NCI-H2081 treated with DMSO at 0.1 percent for 48 hours (cell line): ENCODE measurements around the gene TANGO2.
A peak's percentile ranks its signal among the peaks of the same experiment; 100 is the strongest.
"Not testable (repeated sequence)": the region's sequence is repeated elsewhere in the genome, so short reads cannot be mapped to it uniquely, and the experiment has no call there.

Experiments used
- DNase-seq: peaks from one replicate; lab custom pipeline; 2025; lab: John Stamatoyannopoulos, UW

The TANGO2 gene

DNA sequence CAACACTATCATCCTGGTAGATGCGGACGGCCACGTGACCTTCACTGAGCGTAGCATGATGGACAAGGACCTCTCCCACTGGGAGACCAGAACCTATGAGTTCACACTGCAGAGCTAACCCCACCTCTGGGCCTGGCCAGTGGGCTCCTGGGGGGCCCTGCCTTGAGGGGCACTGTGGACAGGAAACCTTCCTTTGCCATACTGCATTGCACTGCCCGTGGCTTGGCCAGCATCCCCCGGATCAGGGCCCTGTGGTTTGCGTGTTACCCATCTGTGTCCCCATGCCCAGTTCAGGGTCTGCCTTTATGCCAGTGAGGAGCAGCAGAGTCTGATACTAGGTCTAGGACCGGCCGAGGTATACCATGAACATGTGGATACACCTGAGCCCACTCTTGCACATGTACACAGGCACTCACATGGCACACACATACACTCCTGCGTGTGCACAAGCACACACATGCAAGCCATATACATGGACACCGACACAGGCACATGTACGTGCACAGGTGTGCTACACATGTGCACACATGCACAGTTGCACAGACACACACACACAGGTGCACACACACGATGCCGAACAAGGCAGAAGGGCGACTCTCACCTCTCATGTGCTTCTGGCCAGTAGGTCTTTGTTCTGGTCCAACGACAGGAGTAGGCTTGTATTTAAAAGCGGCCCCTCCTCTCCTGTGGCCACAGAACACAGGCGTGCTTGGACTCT is 43.8 kb downstream of the TANGO2 start:
- no peak for DNase-seq

DNA sequence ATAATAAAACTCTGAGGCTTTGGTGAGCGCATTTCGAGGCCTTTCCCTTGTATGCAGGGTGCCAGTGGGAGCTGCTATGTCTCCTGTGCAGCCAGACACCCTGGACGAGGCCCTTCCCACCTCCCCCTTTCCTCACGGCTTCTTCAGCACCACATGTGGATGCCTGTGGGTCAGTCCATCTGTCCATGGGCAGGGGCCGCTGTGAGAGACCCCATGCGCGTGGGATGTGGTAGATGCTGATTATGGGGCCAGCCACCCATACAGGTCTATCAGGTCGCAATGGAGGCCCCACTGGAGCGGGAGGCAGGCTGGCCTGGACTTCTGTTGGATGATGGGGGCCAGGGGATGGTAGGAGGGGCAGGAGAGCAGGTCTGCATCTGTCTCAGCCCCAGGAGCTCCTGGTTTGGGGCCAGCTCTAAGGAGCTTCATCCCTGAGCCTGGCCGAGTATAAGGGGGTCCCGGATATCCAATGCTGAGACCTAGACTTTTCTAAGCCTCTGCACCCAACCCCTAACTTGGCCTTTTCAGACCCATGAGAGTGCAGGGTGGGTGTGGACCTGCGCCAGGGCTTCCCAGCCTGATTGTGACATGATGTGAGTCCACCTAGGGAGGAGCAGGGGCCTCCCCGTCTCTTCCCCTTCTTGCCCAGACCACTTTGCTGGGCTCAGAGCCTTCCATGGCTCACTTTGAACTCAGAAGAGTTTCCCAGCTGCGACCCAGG is 45.1 kb downstream of the TANGO2 start:
- DNase-seq = no peak

DNA sequence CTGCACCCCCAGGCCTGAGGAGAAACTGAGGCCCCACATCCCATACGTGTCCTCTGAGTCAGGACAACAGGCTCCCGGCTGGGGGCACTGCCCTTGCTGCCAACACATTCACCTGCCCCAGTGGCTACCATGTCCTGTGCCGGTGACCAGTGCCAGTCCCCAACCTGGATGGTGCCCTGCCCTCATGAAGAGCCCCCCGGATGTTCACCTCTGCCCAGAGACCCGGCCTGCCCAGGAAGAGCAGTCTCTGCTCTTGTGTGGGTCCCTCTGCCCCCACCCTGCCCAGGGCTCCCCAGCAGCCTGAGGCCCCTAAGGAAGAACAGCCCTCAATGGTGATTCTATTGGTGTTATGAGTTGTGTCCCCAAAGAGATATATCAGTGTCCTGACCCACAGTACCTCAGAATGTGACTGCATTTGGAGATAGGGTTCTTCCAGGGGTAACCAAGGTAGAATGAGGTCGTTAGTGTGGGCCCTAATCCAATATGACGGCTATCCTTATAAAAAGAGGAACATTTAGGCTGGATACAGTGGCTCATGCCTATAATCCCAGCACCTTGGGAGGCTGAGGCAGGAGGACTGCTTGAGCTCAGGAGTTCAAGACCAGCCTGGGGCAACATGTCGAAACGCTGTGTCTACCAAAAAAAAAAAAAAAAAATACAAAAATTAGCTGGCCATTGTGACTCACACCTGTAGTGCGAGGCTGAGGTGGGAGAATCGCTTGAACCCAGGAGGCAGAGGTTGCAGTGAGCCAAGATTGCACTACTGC is 45.9 kb downstream of the TANGO2 start:
- DNase-seq = no peak

DNA sequence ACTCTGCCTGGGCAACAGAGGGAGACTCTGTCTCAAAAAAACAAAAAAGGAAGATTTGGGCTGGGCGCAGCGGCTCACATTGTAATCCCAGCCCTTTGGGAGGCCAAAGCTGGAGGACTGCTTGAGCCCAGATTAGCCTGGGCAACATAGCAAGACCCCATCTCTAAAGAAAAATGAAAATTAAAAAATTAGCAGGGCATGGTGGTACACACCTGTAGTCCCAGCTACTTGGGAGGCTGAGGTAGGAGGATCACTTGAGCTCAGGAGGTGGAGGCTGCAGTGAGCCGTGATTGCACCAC is 46.4 kb downstream of the TANGO2 start:
- not testable (repeated sequence) for DNase-seq

DNA sequence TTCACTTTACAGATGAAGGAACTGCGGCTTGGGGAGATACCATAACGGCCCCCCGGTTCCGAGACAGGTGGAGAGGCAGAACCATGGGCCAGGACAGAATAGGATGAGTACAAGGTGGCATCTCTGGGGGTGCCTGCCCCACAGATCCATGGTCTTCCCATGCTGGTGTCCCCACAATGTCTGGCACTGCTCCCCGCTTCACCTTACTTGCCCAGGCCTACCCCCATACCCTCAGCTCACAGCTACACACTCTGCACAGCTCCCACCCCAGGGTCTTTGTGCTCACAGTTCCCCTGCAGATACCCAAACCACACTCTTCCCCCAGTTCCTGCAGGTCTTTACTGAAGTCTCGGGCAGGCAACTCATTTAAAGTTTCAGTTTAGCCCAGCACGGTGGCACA is 47.7 kb downstream of the TANGO2 start:
- no peak for DNase-seq

DNA sequence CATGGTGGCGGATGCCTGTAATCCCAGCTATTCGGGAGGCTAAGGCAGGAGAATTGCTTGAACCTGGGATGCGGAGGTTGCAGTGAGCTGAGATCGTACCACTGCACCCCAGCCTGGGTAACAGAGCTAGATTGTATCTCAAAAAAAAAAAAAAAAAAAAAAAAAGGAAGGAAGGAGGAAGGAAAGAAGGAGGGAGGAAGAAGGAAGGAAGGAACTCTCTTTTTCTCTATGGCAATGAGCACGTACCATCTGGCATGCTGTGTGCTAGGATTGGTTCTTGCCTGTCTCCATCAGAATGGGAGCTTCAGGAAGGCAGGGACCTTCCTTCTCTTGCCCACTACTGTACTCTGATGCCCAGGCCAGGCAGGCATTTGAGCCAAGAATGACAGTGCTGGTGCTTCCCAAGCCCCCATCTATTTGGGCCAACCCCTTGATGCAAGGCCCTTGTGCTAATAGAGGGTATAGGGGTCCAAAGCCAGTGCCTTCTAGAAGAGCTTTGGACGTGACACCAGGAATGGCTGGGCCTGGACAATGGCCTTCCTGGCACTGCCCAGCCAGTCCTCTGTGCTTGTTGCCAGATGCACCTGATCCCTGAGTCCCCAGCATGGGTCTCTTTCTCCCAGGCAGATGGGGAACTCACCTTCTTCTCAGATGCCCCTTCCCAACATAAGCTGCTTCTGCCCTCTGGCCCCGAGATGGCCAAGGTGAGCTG is 48.6 kb downstream of the TANGO2 start:
- DNase-seq = no peak

DNA sequence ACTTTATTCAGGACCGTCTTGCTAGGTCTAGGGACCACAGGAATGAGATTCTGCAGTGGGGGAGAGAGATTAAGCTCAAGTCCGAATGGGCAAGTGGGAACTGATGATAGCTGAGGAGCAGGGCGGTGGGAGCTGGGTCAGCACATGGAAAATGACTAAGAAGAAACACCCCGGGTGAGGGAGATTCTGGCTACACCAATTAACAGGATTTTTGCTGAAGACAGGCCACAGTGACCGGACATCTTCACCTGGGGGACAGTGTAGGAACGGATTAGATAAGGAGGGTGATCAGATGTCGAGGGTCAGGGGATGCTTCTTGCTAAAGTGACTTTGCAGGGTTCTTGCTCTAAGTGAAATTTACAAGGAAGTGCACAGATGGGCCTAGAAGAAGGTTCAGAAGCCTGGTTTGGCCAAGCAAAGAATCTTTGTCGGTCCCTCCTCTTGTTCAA is 50.6 kb downstream of the TANGO2 start:
- DNase-seq = no peak

DNA sequence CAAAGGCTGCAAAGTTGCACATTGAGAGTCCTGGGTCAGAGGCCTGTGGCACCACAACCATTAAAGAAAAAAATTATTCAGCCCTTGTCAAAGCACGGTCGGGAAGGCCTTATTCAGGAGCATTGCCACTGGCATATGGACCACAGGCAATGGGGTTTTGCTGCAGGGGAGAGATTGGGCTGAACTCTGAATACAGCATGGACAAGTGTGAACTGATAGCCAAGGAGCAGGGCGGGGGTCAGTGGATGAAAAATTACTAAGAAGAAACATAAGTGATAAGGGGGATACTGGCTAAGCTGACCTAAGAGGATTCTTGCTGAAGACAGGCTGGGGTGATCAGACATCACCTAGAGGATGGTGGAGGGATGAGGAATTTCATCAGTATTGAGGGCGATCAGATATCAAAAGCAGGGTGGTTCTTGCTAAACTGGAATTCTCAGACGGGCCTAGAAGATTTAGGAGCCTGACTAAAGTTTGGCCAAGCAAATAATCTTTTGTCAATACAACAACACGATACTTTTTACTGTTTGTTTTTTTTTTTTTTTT is 55.8 kb downstream of the TANGO2 start:
- DNase-seq = no peak

DNA sequence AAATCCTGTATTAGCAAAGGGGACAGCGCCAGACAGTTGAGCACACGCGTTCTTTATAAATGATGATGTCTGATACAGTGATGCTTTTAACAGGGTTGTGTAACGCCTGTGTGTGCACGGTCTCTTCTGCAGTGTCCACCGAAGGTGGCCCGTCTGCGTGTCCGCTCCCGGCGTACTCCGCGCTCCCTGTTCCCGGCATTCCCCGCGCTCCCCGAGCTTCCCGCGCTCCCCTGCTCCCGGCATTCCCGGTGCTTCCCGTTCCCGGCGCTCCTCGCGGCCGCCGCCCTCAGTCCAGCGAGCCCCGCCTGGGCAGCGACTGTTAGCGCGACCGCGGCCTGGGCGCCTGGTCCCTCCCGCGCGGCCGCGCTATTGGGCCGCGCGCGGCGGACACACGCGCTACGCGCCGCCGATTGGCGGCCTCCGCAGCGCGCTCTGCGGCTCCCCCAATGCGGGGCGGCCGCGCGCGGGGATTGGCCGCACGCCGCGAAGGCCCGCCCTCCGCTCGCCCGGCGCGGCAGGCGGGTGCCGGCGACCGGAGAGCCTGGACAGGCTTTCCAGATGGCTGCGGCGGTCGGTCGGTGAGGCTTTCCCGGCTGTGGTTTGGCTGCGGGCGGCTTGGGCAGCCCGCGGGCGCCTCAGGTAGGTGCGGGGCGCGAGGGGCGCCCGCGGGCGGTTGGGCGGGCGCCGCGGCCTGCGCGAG is 59.0 kb downstream of the TANGO2 start, which contains the start of gene DGCR8:
TSS of gene DGCR8 (plus strand) at position 497 of the 700 bp plus-strand sequence. CDS start 5,723 bp downstream, outside the sequence.
- peak; percentile 70 for DNase-seq

DNA sequence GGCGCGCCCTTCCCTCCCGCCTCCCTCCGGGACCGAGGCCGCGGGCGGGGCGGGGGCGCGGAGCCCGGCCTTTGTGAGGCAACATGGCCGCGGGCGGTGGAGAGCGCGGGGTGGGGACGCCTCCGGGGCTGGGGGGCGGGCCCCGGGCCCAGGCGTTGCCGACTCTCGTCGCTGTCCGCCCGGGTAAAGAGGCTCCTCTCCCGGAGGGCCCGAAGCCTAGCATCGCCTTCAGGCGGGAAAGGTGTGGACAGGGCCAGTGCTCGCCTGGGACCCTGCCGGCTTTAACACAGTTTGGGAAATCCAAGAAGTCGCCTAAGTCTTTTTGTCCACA is 59.5 kb downstream of the TANGO2 start:
- no peak for DNase-seq

DNA sequence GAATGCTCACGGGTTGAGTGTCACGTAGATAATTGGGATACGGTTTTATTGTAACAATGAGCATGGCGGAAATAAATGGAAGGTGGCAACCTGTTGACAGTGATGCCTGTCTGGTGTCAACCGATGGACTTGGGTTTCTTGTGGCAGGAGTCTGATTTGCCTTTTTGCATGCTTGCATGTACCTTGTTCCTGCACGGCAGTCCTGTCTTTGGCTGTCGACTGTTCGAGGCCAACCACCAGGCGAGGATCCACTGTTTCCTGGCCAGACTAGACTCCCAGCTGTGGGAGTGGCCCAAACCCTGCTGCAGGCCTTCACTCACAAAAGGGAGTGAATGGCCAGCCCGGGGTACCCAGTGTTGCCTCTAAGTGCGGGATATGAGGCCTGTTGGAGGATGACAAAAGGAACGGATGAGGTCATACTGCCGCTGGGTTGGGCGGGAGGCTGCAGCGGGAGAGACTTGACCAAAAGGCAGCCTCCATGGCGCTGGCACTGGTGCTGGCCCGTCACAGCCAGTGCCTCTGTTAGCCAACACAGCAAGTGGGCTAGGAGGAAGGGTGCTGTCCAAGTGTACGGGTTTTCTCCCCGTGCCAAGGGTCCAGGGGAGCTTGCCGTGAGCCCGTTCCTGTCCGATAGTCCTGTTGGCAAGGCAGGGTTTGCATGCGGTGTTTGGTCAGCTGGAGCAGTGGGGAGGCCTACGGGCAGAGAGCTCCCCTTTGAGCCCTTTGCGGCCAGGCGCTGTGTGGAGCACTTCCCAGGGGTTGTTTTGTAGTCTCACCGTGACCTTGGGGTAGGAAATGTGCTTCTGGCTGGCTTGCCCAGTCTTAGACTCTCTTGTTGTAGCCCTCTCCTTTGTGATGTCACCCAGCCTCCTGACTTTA is 60.1 kb downstream of the TANGO2 start:
- DNase-seq = no peak

DNA sequence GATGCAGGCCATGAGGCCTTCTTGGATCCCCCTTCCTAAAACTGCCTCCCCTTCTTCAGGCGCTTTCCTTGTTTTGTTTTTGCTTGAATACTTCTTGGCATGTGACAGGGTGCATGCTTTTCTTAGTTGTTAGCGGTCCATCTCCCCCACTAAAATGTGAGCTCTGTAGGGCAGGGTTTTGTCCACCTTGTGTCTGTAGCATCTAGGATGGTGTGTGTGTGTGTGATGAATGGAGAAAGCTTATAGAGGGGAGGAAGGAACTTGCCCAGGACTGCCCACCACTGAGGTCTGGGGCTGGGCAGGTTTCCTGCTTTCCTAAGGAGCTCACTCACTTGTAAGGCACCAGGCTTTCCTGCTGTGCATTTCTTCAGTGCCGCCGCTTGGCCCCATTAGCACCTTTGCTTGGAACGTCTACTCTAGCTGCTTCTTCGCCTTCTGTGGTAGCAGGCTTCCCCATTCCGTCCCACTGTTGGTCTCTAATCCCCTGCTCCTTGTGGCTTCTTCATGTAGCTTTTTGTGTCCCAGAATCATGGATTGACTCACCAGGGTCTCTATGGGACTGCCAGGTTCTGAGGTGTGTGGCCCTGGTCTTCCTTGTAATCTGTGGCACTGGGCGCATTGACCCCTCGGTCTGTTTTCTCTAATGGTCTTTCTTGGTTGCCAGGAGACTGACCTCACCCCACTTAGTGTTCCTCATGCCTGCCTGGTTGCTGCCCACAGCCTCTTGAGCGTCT is 62.4 kb downstream of the TANGO2 start:
- no peak for DNase-seq

DNA sequence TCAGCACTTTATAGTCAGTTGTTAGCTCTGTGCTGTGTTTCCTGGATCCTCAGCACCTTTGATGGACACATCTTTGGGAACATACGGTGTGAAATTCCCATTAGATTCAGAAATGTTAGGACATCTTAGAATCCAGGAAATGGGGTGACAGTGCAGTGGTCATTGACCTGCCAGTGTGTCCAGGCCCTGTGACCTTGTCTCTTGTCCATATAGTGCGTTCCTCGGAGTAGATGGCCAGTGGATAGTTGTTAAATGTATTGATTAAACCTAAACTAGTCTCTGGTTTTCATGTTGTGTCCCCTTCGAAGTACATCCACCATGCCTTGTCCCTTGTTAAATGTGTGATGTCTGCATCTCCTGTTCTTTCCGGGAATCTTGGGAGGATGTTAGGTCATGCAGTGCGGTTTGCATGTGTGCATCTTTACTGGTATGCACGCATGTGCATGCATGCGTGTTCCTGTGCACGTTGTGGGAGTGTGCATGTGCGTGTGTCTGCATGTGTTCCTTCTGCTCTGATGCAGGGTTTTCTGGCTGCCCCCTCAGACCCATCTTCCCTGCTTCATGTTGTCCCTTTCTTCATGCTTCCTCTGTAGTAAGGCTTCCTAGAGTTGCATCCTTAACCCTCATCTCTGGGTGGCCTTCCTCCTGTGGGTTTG is 63.1 kb downstream of the TANGO2 start:
- no peak for DNase-seq

DNA sequence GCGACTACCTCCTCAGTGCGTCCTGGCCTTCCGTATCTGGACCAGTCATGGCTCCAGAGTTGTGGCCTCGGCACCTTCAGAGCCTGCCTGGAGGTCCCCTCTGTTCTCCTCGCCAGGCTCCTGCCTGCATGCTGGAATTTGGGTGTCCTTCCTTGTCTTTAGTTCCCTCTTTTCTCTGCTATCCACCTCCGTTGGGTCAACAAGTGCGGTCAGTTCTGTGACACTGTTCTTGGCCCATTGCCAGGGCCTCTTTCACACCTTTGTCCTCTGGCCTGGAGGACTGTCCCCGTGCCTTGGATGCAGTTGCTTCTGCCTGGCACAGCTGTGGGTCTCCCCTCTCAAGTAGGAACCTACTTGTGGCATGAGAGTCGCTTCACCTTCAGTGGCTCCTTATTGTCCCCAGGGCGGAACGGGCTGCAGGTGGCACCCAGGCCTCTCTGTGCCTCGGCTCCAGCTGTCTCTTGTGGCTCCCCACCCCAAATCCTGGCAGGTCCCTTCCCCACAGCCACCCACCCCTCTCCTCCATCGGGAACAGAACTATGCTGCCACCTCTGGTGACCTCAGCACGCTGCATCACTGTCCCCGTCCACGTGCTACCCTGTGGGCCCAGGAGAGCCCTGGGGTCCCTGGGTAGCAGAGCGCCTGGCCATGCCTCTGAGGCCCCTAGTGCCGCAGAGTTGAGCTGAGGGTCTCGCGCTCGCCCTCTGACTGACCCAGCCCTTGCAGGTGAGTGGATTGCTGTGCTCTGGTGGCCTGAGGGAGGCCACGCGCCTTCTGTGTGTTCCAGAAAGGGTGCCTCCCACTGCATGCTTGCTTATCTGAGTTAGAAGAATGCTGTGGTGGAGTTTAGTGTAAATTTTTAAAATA is 63.9 kb downstream of the TANGO2 start:
- no peak for DNase-seq

DNA sequence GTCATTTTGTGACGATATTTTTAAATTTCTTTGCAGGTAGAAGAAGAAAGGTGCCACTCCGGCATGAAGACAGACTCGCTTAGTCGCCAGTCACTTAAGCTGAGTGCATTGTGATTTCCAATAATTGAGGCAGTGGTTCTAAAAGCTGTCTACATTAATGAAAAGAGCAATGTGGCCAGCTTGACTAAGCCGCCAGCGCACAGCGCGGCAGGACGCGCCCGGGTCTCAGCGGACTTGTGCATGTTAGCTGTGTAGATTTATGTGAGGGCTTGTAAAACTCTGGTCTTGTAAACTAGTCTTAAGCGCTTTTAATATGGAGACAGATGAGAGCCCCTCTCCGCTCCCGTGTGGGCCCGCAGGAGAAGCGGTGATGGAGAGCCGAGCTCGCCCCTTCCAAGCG is 64.7 kb downstream of the TANGO2 start:
- no peak for DNase-seq

DNA sequence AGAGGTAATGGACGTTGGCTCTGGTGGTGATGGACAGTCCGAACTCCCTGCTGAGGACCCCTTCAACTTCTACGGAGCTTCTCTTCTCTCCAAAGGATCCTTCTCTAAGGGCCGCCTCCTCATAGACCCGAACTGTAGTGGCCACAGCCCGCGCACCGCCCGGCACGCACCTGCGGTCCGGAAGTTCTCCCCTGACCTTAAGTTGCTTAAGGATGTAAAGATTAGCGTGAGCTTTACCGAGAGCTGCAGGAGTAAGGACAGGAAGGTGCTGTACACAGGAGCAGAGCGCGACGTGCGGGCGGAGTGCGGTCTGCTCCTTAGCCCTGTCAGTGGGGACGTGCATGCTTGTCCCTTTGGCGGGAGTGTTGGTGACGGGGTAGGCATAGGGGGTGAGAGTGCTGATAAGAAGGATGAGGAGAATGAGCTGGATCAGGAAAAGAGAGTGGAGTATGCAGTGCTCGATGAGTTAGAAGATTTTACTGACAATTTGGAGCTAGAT is 65.2 kb downstream of the TANGO2 start:
- DNase-seq = no peak

DNA sequence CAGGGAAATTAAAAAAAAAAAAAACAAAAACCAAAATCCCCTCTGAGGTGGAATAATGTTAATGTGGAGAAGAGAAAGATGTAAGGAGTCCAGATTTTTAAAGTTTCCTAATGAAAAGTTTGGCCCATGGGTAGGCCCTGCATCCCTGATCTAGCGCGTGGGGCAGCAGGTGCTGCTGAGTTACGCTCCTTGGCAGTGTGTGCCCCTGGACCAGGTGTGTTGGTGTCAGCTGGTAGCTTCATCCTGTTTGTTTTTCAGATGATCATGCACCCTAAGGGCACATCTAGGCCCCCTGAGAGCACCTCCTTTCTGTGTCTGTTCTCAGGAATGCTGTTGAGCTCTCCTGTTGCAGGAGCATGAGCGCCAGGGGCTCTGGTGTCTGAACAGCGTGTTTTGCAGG is 65.9 kb downstream of the TANGO2 start:
- DNase-seq = no peak
